Progenitor cell of endocrine pancreas (in vitro differentiated cells): ENCODE results near the gene NRARP. TPM values are rescaled to one million over a fixed set of nuclear protein-coding genes. Genes with fewer than 3 reads are reported as not detected.

Experiments used
- DNase-seq: peaks from one replicate; pipeline ENCODE4 v3.0.0; 2021; ENCODE audit warnings: low spot score; ENCODE audit not compliant: unreplicated experiment
- H3K27ac Mint-ChIP-seq: 2 replicates; pipeline ENCODE4 v1.8.0; 2021; ENCODE audit warnings: mild to moderate bottlenecking, moderate library complexity, mixed read lengths
- H3K27me3 Mint-ChIP-seq: 2 replicates; pipeline ENCODE4 v1.8.0; 2021; ENCODE audit warnings: mixed read lengths
- H3K36me3 Mint-ChIP-seq: 2 replicates; pipeline ENCODE4 v1.8.0; 2022; ENCODE audit warnings: mixed read lengths; ENCODE audit not compliant: insufficient read depth
- H3K4me1 Mint-ChIP-seq: 2 replicates; pipeline ENCODE4 v1.8.0; 2021; ENCODE audit warnings: low read depth, mixed read lengths
- H3K4me3 Mint-ChIP-seq: 2 replicates; pipeline ENCODE4 v1.8.0; 2021; ENCODE audit warnings: low read depth, mild to moderate bottlenecking, moderate library complexity, mixed read lengths
- H3K9me3 Mint-ChIP-seq: 2 replicates; pipeline ENCODE4 v1.8.0; 2021; ENCODE audit warnings: low read depth, mixed read lengths
- CTCF ChIP-seq: fragments of 200-600 bp; sonication (generic); IDR thresholded peaks from one replicate; pipeline ENCODE4 v1.5.0; 2021; ENCODE audit warnings: antibody characterized with exemption, mild to moderate bottlenecking; ENCODE audit not compliant: unreplicated experiment
- long read RNA-seq: library from polyadenylated mRNA; unstranded; transcript quantifications from one replicate; pipeline ENCODE4 v2.0.0, GENCODE V29; 2020
- total RNA-seq: library from RNA; stranded (reverse); gene quantifications from 2 replicates; pipeline ENCODE4 v1.2.1, GENCODE V29; 2021

The NRARP gene
- 24.0 and 27.1 TPM in 2 replicates for total RNA-seq
- long read RNA-seq: 0 reads

GRCh38 chr9:137302118-137302448, at the start of gene NRARP:
Gene NRARP (minus strand): TSS chr9:137302271. CDS start chr9:137301928, 343 bp downstream.
- Mint-ChIP-seq H3K4me3 (peak within 1 kb of the TSS; percentile 90), H3K27me3 (no peaks in the 10 kb centered on the region), H3K36me3 (no peaks in the 10 kb centered on the region), H3K27ac (peak within 1 kb of the TSS; percentile 84), H3K4me1 (peaks cover 36% of the 10 kb centered on the region), H3K9me3 (no peaks in the 10 kb centered on the region)
- peak; percentile 90 for DNase-seq
- TF ChIP-seq CTCF: no peak

- Mint-ChIP-seq H3K36me3 (peaks cover 14% of the 10 kb centered on the region), H3K27ac (no peak overlapping the region), H3K27me3 (no peaks in the 10 kb centered on the region), H3K9me3 (peaks cover 4% of the 10 kb centered on the region), H3K4me3 (no peak overlapping the region), H3K4me1 (no peaks in the 10 kb centered on the region)
- TF ChIP-seq CTCF: no peak
- DNase-seq: no peak
Observed at GRCh38 chr9:137350696-137351584, 48.9 kb upstream of the NRARP start.

GRCh38 chr9:137349471-137350033, 47.5 kb upstream of the NRARP start:
- no peaks in the 10 kb centered on the region for H3K27me3 Mint-ChIP-seq
- peaks cover 23% of the 10 kb centered on the region for H3K36me3 Mint-ChIP-seq
- DNase-seq: no peak
- no peak overlapping the region for H3K4me3 Mint-ChIP-seq
- H3K27ac Mint-ChIP-seq: no peak overlapping the region
- TF ChIP-seq CTCF: no peak
- peaks cover 4% of the 10 kb centered on the region for H3K9me3 Mint-ChIP-seq
- H3K4me1 Mint-ChIP-seq: no peaks in the 10 kb centered on the region

GRCh38 chr9:137348769-137349470, 46.8 kb upstream of the NRARP start:
- no peak for TF ChIP-seq CTCF
- DNase-seq: no peak
- Mint-ChIP-seq H3K4me3 (no peak overlapping the region), H3K36me3 (peaks cover 29% of the 10 kb centered on the region), H3K27ac (no peak overlapping the region), H3K27me3 (no peaks in the 10 kb centered on the region), H3K4me1 (no peaks in the 10 kb centered on the region), H3K9me3 (peaks cover 4% of the 10 kb centered on the region)

- peaks cover 32% of the 10 kb centered on the region for H3K36me3 Mint-ChIP-seq
- H3K4me3 Mint-ChIP-seq: no peak overlapping the region
- H3K27me3 Mint-ChIP-seq: no peaks in the 10 kb centered on the region
- no peaks in the 10 kb centered on the region for H3K4me1 Mint-ChIP-seq
- DNase-seq: no peak
- peaks cover 4% of the 10 kb centered on the region for H3K9me3 Mint-ChIP-seq
- no peak for TF ChIP-seq CTCF
- no peak overlapping the region for H3K27ac Mint-ChIP-seq
Observed at GRCh38 chr9:137347928-137348327, 45.9 kb upstream of the NRARP start.
